ENCODE data around the gene MCRS1.

GRCh38 chr12:49525942-49526341 lies 42.0 kb downstream of the MCRS1 start:
- TF ChIP-seq CTCF (IDR thresholded peaks at IDR 0.05; ENCODE audit: insufficient read depth, low read length, poor library complexity, severe bottlenecking), result no peak
- TF ChIP-seq EZH2phosphoT487 (conservative IDR thresholded peaks at IDR 0.05; ENCODE audit: low read length), result no peak
